Endometrium (tissue), 2 donors: Measurements from ENCODE around the gene IWS1.
"Not testable (repeated sequence)": the region's sequence is repeated elsewhere in the genome, so short reads cannot be mapped to it uniquely, and the experiment has no call there.

ENCODE experiments used
- FAIRE-seq: peaks from 2 replicates; lab custom pipeline; 2012; peaks lifted over from hg19 to GRCh38; lab: Jason Lieb, UNC
- donor health status: control.
- donor health status: control.

Gene IWS1

DNA sequence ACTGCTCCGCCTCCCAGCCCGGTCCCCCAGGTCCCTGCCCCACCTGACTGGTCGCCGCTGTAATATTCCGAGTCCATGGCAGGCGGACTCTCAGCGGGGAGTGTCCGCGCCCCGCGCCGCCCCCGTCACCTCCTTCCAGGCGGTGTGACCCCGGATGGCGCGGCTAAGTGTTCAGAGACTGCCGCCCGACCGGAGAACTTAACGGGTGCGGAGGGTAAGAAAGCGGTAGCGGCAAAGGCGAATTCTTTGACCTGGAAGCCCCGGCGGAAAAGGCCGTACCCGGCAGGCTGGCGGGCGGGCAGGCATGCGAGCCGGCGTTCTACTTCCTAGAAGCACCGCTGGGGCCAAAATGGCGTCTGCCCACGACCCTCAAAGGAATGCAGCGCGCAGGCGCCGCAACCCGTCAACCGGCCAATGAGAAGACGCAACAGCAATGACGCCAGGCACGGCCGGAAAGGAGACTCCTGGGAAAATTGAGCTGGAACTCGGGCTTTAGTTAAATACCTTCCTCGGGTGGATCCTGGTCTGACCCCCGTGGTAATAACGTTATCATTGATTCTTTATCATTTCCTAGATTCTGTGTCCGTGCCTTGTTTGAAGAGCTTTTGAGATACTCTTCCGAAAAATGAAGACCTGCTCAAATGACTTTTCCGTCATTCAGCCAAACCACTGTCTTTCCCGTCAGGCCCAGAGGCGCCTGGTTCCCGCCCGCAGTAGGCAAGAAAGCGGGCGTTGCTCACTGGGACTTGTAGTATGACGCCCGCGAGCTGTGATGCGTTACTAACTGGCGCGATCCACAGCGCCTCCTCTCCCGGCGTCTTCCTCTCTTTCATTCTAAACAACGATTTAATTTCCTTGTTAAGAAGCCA is at the start of gene IWS1:
TSS of gene IWS1 (minus strand) at position 358 of the 869 bp plus-strand sequence. CDS start at position 77, 281 bp downstream.
- peak; percentile 72 for FAIRE-seq

DNA sequence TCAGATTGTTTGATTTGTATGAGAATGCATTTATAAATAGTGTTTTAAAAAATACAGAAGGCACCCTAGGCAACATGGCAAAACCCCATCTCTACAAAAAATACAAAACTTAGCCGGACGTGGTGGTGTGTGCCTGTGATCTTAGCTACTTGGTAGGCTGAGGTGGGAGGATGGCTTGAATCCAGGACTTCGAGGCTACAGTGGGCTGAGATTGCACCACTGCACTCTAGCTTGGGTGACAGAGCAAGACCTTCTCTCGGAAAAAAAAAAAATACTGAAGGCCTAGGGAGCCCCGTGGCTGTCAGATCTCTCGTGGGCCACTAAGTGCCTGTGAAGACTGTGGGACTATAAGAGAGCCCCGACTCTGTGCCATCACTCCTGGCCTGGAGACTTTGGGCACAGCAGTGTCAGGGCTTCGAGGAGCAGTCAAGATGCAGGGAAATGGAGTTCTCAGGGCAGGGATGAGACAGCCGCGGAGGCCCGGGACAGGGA is 49.7 kb upstream of the IWS1 start:
- FAIRE-seq: no peak

DNA sequence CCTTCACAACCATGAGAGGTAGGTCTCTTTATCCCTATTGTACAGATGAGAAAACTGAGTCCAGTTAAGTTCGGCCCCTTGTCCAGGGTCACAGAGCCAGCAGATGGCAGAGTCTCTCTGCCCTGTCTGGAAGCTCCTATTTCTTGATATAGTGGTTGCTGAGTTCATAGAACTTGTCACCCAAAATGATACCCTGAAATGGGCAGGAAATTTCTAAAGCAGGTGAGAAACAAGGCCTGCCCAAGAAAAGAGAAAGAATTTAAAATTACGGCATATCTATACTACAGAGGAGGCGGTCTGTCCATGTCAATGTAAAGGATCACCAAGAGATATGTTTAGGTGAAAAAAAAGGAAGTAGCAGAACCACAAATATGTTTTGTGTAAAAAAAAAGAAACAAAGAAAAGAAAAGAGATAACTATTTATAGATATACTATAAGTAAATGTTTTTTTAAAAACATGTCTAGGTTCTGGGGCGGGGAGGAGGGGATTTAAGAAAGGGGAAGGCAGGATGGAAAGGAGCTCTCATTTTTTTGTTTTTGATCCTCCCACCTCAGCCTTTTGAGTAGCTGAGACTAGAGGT is 49.0 kb upstream of the IWS1 start:
- no peak for FAIRE-seq

DNA sequence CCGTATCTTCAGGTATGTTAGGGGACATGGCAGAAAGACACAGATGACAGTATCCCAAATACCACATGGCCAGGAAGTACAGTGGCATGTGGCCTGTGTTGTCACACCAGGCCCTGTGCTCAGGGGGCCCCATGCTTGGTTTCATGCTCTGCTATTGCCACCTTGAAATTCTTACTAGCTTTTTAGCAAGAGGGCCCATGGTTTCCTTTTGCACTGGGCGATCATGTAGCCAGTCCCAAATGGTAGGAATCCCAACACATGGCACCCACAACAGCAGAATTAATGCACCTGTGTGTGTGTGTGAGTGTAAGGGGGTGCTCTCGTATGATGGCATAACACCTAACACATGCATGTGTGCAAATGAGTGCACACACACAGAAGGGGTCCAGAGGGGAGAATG is 48.4 kb upstream of the IWS1 start:
- no peak for FAIRE-seq

DNA sequence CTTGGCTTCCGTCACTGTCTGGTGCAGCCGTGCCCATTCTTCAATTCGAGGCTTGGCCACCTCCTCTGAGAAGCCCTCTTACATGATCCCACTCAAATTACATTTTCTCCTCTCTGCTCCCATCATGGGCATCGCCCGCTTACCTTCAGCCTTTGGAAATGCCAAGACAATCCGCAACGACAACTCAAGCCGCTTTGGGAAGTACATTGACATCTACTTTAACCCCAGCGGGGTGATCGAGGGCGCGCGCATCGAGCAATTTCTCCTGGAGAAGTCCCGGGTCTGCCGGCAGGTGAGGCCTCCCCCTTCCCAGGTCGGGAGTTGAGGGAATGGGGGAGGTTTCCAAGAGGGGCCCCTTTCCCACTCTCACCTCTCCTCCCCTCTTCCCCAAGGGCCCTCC is 47.5 kb upstream of the IWS1 start:
- no peak for FAIRE-seq

DNA sequence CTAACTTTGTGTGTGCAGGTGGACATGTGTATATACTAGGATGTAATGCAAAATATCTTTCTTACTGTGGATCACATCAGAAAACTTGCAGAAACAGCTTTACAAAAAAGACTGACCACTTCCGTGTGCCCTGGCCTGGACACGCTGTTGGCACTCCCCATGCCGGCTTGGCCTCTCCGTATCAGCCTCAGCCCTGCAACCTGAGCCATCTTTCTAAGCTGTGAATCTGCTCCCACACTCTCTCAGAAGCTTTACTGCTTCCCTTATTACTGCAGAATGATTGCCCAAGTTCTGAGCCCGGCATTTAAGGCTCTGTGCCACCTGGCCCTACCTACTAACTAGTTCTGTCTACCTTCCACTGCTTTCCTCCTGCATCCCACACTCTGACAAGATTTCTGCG is 47.0 kb upstream of the IWS1 start:
- no peak for FAIRE-seq

DNA sequence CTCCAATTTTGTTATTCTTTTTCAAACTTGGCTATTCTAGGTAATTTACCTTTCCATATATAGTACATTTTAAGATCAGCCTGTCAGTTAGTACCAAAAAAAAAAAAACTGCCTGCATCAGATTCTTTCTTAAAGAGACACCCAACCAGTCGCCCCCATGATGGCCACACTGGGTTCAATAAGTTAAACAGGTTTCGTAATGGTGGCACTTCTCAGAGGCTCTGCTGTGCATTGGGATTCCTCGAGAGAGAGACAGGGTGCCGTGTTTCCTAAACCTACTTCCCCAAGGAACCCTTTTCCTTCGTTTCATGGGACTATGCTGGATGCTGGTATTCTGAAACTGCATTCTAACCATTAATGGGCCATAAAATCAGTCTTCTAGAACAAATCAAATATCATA is 46.6 kb upstream of the IWS1 start:
- no peak for FAIRE-seq

DNA sequence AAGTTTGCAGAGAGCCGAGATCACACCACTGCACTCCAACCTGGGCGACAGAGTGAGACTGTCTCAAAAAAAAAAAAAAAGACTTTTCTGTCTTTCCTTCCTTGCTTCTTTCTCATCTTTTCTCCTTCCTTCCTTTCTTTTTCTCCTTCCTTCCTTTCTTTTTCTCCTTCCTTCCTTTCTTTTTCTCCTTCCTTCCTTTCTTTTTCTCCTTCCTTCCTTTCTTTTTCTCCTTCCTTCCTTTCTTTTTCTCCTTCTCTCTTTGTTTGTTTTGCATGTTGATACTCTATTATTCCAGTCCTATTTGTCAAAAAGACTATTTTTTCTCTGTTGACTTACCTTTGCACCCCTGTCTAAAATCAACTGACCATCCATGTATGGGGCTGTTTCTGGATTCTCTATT is 46.1 kb upstream of the IWS1 start:
- not testable (repeated sequence) for FAIRE-seq

DNA sequence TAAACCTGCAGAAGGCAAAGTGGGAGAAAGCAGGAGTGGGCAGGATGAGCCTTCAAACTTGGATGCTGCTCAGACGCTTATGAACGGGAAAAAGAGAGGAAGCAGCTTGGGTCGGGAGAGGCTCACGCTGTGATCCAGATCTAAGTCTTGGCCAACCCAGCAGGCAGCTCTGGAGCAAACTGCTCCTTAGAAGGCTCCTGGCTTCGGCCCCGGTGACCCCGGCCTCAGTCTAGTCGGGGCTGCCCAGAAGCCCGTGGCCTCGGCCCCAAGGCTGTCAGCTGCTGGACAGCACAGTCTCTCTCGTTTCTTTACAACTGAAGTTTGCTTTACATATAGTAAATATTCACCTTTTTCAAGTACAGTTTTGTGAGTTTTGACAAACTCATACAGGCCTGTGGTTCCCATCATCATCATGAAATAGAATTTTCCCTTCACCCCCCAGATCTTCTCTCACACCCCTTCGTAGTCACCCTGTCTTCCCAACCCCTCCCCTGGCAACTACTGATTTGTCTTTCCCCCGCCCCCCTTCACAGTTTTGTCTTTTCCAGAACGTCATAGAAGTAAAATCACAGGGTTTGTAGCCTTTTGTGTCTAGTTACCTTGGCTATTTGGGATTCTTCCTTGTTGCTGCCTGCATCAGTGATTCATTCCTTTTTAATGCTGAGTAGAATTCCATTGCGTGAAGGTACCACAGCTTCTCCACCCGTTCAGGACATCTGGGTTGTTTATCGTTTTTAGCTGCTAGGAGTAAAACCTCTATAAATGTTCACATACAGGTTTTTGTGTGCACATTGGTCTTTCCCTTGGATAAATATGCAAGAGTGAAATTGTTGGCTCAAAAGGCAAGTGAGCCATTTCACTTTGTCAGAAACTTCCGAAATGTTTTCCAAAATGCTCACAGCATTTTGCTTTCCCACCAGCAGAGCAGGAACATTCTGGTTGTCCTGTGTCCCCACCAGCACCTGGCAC is 44.3 kb upstream of the IWS1 start:
- FAIRE-seq: no peak

DNA sequence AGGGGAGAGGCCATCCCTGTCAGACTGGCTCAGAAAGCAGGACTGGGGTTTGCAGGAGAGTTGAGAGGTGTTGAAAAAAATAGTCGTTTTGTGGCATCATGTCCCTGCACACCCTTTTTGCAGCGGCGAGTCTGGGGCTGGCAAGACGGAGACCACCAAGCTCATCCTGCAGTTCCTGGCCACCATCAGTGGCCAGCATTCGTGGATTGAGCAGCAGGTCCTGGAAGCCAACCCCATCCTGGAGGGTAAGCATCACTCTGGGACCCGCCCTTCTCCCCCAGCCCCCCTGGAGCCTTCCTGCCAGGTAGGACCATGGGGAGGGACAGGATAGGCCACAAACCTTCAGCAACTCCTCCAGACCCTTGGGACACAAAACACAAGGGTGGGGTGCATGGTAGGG is 43.4 kb upstream of the IWS1 start:
- no peak for FAIRE-seq

DNA sequence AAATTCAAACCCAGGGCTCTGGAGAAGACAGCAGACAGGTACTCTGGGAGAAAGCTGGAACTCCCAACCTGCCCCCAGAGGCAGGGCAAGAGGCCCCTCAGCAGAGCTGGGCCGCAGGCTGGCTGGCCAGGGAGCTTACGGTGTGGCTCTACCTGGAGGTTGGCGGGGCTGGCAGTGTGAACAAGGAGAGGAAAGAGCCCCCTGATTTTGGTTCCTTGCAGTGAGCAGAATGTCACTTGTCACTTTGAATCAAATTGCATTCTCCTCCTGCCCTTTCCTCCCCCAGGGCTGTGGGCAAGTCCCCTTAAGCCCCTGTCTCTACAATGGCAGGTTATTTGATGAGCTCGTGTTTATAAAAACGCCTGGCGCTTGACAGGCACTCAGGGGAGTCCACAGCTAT is 41.8 kb upstream of the IWS1 start:
- FAIRE-seq: no peak

DNA sequence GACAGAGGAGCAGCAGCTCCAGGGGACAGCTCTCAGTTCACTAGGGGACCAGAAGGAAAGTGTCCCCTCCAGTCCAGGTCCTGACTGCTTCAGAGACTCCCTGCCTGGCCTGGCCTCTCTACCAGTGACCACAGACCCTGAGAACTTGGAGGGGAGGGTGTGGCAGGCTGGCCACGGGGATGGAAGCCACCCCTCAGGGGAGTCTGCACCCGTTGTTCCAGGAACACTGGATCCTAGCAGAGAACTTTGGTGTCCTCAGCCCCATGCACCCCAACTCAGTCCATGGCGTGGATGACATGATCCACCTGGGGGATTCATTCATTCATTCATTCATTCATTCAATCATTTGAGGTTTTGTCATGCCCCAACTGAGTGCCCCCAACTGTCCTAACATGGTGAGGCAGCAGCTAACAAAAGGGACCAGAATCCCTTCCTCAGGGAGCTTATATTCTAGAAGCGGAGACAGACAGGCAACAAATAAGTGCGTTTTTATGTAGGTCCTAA is 41.1 kb upstream of the IWS1 start:
- FAIRE-seq: no peak

DNA sequence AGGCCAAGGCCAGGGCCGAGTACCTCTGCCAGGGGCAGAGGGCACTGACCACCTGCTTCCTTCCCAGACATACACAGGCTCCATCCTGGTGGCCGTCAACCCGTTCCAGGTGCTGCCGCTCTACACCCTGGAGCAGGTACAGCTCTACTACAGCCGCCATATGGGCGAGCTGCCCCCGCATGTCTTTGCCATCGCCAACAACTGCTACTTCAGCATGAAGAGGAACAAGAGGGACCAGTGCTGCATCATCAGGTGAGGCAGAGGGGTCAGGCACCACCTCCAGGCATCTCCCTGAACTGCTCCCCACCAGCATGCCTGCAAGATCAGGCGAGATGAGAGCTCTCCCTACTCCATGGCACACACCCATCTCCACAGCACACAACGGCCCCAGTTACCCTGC is 40.3 kb upstream of the IWS1 start:
- FAIRE-seq: no peak

DNA sequence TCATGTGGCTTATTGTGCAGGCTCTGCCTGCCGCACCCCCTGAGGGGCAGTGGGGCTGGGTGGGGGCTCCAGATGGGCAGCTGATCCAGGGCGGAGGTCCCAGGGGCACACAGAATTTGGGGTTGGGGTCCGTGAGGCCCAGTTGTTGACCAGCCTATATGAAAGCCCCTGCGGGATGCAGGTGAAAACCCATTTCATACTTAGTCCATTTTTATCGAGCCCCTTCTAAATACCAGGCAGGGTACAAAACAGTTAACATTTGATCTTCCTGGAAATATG is 39.8 kb upstream of the IWS1 start:
- FAIRE-seq: no peak

DNA sequence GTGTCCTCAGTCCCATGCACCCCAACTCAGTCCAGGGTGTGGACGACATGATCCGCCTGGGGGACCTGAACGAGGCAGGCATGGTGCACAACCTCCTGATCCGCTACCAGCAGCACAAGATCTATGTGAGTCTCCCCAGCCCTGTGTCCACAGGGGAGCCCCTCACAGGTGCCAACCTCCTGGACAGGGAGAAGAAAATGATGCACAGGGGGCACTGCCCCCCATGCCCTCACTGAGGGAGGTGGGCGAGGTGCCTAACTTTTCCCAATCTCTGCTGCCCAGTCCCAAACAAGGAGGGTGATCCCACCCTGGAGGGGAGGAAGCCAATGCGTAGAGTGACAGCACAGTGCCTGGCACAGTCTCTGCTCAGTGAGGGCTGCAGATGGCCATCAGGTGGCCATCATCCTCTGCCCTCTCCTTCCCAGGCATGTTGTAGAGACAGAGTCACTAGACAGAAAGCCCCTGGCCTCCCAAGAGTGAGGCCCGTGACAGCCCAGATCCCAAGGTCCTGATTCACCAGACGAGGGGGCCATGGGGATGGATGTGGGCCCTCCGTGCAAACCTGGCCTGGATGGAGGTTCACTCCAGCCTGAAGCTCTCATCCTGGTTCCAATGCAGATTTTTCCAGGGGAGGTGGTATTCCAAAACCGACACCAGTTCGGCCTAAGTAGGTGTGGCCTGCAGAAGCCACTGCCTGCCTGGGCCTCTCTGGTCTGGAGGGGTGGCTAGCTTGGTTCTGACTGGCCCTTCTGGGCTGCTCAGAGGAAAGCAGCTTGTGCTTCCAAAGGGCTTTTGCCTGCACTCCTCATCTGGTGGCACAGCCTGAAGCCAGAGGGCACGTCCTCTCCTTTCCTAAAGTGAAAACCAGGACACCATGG is 39.2 kb upstream of the IWS1 start:
- no peak for FAIRE-seq

DNA sequence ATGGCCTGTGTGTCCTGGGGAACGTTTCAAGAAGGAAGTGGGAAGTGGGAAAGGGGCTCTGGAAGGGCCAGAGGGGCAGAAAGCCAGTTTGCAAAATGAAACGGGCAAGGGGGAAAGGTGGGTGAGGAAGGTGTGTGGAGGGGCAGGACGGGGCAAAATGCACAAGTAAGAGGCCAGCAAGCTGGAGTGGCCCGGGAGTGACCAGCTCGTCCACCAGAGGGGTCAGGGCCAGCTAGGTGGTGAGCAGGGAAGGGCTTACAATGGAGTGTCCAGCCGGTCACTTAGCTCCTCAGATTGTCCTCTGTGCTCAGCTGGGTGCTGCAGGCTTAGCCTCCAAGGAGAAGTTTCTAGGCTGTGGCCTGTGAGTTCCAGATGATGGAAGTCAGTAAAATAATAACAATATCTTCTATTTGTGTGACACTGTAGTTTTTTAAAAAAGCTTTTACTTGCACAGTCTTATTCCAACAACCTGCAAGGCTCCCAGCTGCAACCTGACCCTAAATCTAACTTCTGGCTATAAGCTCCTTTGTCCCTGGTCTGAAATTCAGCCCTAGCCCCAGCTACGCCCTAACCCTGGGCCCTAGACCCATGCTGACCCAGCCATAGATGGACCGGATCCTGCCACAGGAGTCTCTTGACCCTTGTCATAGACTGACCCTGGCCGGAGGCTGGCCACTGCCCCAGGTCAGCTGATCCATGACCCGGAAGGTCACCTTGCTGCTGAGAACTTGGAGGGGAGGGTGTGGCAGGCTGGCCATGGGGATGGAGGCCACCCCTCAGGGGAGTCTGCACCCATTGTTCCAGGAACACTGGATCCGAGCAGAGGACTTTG is 38.4 kb upstream of the IWS1 start:
- FAIRE-seq: no peak

DNA sequence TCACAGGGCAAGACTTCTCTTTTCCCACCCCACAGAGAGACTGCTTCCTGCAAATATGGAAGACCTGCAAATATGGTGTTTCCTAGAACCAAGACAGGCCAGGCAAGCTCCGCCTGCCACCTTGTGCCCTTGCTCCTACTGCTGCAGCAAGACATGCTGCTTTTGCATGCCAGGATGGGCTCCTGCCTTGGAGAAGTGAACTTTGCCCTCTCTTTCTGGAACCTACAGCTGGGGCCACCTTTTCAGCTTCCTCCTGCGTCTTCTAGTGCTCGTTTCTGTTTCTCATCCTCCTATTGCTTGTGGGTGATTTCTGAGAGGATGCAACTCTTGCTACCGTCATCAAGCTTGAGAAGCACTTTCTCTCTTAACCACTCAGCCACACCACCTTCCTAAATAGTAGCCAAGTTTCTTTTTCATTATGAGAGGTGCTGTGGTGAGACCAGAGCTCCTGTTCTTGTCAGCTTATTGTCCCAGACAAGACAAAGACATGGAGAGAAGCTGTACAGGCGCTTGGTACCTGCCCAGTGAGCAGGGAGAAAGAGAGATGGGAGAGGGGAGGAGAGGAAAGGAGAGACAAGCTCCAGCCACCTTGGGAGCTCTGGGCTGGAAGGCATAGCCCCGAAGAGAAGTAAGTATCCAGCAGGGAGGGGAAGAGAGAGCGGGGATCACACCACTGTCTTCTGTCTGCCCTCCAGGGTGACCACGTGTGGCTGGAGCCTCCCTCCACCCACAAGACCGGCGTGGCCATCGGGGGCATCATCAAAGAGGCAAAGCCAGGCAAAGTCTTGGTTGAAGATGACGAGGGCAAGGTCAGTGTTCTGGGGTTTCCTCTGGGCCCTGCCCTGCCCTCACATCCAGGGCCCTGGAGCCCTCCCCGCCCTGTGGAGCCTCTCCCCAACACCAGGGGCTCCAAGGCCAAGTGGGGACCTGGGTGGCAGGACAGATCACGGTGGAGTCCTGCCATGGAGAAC is 37.5 kb upstream of the IWS1 start:
- no peak for FAIRE-seq

DNA sequence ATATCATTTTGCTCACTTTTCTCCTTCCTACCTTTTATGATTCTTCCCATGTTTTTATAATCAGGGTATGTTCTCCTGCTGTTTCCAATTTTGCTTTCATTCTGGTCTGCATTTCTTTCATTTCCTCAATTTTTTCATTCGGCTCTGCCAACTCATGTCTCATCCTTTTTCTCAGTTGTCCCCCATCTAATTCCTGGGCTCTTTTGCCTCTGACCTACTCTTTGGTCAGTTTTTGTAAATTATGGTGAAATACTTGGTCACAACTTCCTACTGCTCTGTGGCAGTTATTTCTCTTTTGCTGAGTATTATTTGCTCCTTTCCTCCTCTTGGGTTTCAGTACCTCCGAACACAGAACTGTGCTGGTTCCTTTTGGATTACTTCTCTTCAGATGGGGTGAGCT is 36.6 kb upstream of the IWS1 start:
- FAIRE-seq: no peak

DNA sequence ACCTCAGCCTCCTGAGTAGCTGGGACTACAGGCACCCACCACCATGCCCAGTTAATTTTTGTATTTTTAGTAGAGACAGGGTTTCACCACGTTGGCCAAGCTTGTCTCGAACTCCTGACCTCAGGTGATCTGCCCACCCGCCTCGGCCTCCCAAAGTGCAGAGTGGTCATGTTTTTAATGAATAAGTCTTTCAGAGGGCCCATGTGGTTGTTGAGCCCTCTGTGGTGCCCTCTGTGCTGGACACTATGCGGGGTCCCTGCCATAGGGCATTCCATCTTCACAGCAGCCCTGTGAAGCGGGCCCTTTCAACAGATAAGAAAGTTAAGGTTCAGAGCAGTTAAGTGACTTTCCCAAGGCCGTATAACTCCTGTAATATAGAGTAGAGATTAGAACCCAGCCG is 35.1 kb upstream of the IWS1 start:
- FAIRE-seq: no peak

DNA sequence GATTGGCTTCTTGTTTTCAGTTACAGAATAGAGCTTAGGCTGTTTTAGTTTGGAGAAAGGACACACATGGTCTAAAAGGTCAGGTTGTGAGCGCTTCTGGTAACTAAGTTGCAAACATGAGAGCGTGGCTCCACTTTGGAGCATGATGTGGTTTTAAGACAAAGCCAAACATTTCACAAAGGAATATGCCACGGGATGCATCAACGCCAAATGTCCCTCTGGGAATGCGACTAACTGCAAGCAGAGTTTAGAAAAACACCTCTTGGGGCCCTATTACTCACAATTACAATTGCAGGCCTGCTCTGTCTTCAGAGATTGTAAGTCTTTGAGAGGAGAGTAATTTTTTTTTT is 34.6 kb upstream of the IWS1 start:
- no peak for FAIRE-seq
